Endothelial cell of umbilical vein (primary cell): ENCODE measurements around the gene KMT5B. TPM values are rescaled to one million over a fixed set of nuclear protein-coding genes. Genes with fewer than 3 reads are reported as not detected.

Source experiments
- BruUV-seq: library from RNA; stranded (reverse); fragments of 400-500 nt; replicated peaks from 2 replicates; lab custom pipeline; 2021; lab: Mats Ljungman, UMichigan
- CTCF ChIA-PET: fragments of 300-600, 350-600 bp; sonication (Branson Sonifier 250); formaldehyde crosslinking; loops from one replicate; lab custom pipeline; 2021; ENCODE audit warnings: antibody characterized with exemption, inconsistent platforms; lab: Charles Lee
- POLR2A ChIA-PET: fragments of 300-600, 350-600 bp; sonication (Branson Sonifier 250); formaldehyde crosslinking; loops from one replicate; lab custom pipeline; 2021; ENCODE audit warnings: antibody characterized with exemption, inconsistent platforms; lab: Charles Lee
- DNase-seq: peaks from one replicate; pipeline ENCODE4 v3.0.0-alpha.2; 2011; ENCODE audit warnings: low read depth, low spot score
- FAIRE-seq: peaks from 2 replicates; lab custom pipeline; 2011; peaks lifted over from hg19 to GRCh38; lab: Jason Lieb, UNC
- H2AFZ ChIP-seq: 2 replicates; pipeline ENCODE4 v1.6.0; 2012; ENCODE audit warnings: low read depth, low read length, control low read depth, inconsistent platforms
- H3K27ac ChIP-seq: 2 replicates; pipeline ENCODE4 v1.5.1; 2011; ENCODE audit warnings: low read depth, mild to moderate bottlenecking, control low read depth, low read length, moderate library complexity; ENCODE audit not compliant: insufficient read depth
- H3K27me3 ChIP-seq, 2 experiments: 2 replicates each; pipeline versions ENCODE4 v1.6.0 to v1.6.1; 2011; ENCODE audit warnings: low read length in 2 of 2, mixed read lengths in 1 of 2; ENCODE audit not compliant: control insufficient read depth in 2 of 2, insufficient read depth in 2 of 2
- H3K36me3 ChIP-seq, 2 experiments: 2 replicates in 1 of 2; 3 replicates in 1 of 2; pipeline ENCODE4 v1.5.1; 2011; ENCODE audit warnings: low read length in 2 of 2, mild to moderate bottlenecking in 1 of 2, moderate library complexity in 1 of 2; ENCODE audit not compliant: control insufficient read depth in 2 of 2, insufficient read depth in 2 of 2; ENCODE audit errors: extremely low read depth in 1 of 2
- H3K4me1 ChIP-seq: 3 replicates; pipeline ENCODE4 v1.5.1; 2011; ENCODE audit warnings: mild to moderate bottlenecking, low read length; ENCODE audit not compliant: control insufficient read depth, insufficient read depth; ENCODE audit errors: extremely low read depth
- H3K4me2 ChIP-seq: 2 replicates; pipeline ENCODE4 v1.6.1; 2011; ENCODE audit warnings: low read length, control low read depth, mixed read lengths; ENCODE audit not compliant: insufficient read depth
- H3K4me3 ChIP-seq, 3 experiments: fragments of 200-600 bp in 1 of 3; sonication (generic), shearing (Covaris generic) in 1 of 3; replicated peaks in 1 of 3; 2 replicates each; pipeline ENCODE4 v1.5.1; 2011 to 2016; ENCODE audit warnings: control low read depth in 3 of 3, low read length in 3 of 3, mild to moderate bottlenecking in 2 of 3, inconsistent platforms in 1 of 3, low read depth in 1 of 3, moderate library complexity in 1 of 3; ENCODE audit not compliant: insufficient read depth in 1 of 3
- H3K79me2 ChIP-seq: 2 replicates; pipeline ENCODE4 v1.6.0; 2012; ENCODE audit warnings: low read length, inconsistent platforms; ENCODE audit not compliant: control insufficient read depth, insufficient read depth
- H3K9ac ChIP-seq: replicated peaks from 2 replicates; pipeline ENCODE3; 2011; ENCODE audit warnings: low read length, control low read depth; ENCODE audit not compliant: insufficient read depth; ENCODE audit errors: extremely low read depth
- H3K9me1 ChIP-seq: replicated peaks from 3 replicates; pipeline ENCODE4 v1.6.0; 2011; ENCODE audit warnings: mild to moderate bottlenecking, low read length; ENCODE audit not compliant: control insufficient read depth, insufficient read depth; ENCODE audit errors: extremely low read depth
- H3K9me3 ChIP-seq: replicated peaks from 2 replicates; pipeline ENCODE4 v1.5.1; 2012; ENCODE audit warnings: low read length, inconsistent platforms; ENCODE audit not compliant: control insufficient read depth, insufficient read depth
- H4K20me1 ChIP-seq: replicated peaks from 2 replicates; pipeline ENCODE3; 2011; ENCODE audit warnings: mild to moderate bottlenecking, low read length; ENCODE audit not compliant: control insufficient read depth, insufficient read depth; ENCODE audit errors: extremely low read depth
- CTCF ChIP-seq, 2 donors: IDR thresholded peaks; 1 replicate in 1 of 2; 2 replicates in 1 of 2; pipeline ENCODE4 v1.5.1; 2011; ENCODE audit warnings: low read length in 2 of 2, mild to moderate bottlenecking in 2 of 2, moderate library complexity in 2 of 2, control low read depth in 1 of 2, inconsistent platforms in 1 of 2, low read depth in 1 of 2; ENCODE audit not compliant: insufficient read depth in 1 of 2; ENCODE audit errors: extremely low read depth in 1 of 2
- EZH2 ChIP-seq: IDR thresholded peaks from 2 replicates; pipeline ENCODE4 v1.6.1; 2012; ENCODE audit warnings: borderline replicate concordance, low read depth, mild to moderate bottlenecking, moderate library complexity, low read length, inconsistent platforms; ENCODE audit not compliant: severe bottlenecking
- FOS ChIP-seq: IDR thresholded peaks from 2 replicates; pipeline ENCODE4 v1.6.1; 2011; ENCODE audit warnings: mild to moderate bottlenecking, low read length, moderate library complexity, borderline replicate concordance; ENCODE audit not compliant: insufficient read depth
- GATA2 ChIP-seq: IDR thresholded peaks from 2 replicates; pipeline ENCODE4 v1.7.0; 2011; ENCODE audit warnings: low read depth, mild to moderate bottlenecking, moderate library complexity, mixed read lengths, low read length; ENCODE audit not compliant: insufficient read length, insufficient read depth
- JUN ChIP-seq: IDR thresholded peaks from 2 replicates; pipeline ENCODE4 v1.6.1; 2011; ENCODE audit warnings: borderline replicate concordance, low read depth; ENCODE audit not compliant: insufficient read length, insufficient read depth
- MAX ChIP-seq: IDR thresholded peaks from 2 replicates; pipeline ENCODE4 v1.6.1; 2011; ENCODE audit not compliant: insufficient read depth, insufficient read length
- MYC ChIP-seq: IDR thresholded peaks from one replicate; pipeline ENCODE4 v1.6.1; 2011; ENCODE audit warnings: mild to moderate bottlenecking, low read depth, low read length
- POLR2A ChIP-seq: IDR thresholded peaks from 2 replicates; pipeline ENCODE4 v1.6.1; 2012; ENCODE audit warnings: low read depth, mild to moderate bottlenecking, control low read depth, low read length
- POLR2AphosphoS5 ChIP-seq: IDR thresholded peaks from 2 replicates; pipeline ENCODE4 v1.6.1; 2012; ENCODE audit warnings: low read depth, mild to moderate bottlenecking, control low read depth, low read length, moderate library complexity; ENCODE audit not compliant: insufficient read depth
- dilution Hi-C: fragments of 300-500 bp; cut with MboI; formaldehyde crosslinking; loops from one replicate; pipeline ENCODE4 v1.15.0; 2019; ENCODE audit warnings: low sequenced_read_pairs; ENCODE audit not compliant: extremely low pct_ligation_motif_present
- intact Hi-C: fragments of 100-400 bp; cut with micrococcal nuclease; formaldehyde crosslinking; loops from one replicate; pipeline ENCODE4 v1.10.0; 2022
- polyA plus RNA-seq, 4 experiments: library from polyadenylated mRNA; depleted of rRNA in 3 of 4; stranded (reverse) in 3 of 4; unstranded in 1 of 4; fragments of >200 nt; gene quantifications; 2 replicates each; pipeline versions ENCODE4 v1.2.1 to v1.2.3, GENCODE V29; 2011 to 2012; ENCODE audit warnings: missing spikeins in 1 of 4
- total RNA-seq: library from RNA; stranded (reverse); gene quantifications from 2 replicates; pipeline ENCODE4 v1.2.3, GENCODE V29; 2021

KMT5B gene
- total and polyA plus RNA-seq, 2 donors (not counting 3 experiments of a cell fraction or from before 2014, with no cell fraction given) = 10.1 to 36.3 TPM

- H3K4me2 ChIP-seq = no peak overlapping the region
- dilution Hi-C loops (no loop called here), intact Hi-C loops (no loop called here)
- H4K20me1 ChIP-seq = no peaks in the 10 kb centered on the region
- ChIA-PET POLR2A (no interaction called here), CTCF (interaction anchor here (1.5 kb wide), 1 partner anchor 9 kb away, joined by 3 read pairs; no protein-coding TSS in a partner anchor)
- TF ChIP-seq FOS (no peak), MYC (no peak), GATA2 (no peak), POLR2A (no peak), POLR2AphosphoS5 (no peak), JUN (no peak), EZH2 (no peak), MAX (no peak), CTCF (IDR thresholded peaks at IDR 0.05; ENCODE audit: extremely low read depth in 1 of 2, insufficient read depth in 1 of 2, low read depth in 1 of 2, low read length in 2 of 2) (no peak)
- no peaks in the 10 kb centered on the region for H3K4me1 ChIP-seq
- no peaks in the 10 kb centered on the region for H3K36me3 ChIP-seq
- no peaks in the 10 kb centered on the region for H3K9me1 ChIP-seq
- no peak for DNase-seq
- no peak for FAIRE-seq
- H3K27ac ChIP-seq = no peak overlapping the region
- no peak overlapping the region for H3K4me3 ChIP-seq
- no TSS peak for BruUV-seq
- no peak overlapping the region for H3K9ac ChIP-seq
- no peaks in the 10 kb centered on the region for H3K9me3 ChIP-seq
- H3K79me2 ChIP-seq = no peaks in the 10 kb centered on the region
- H2AFZ ChIP-seq = no peak overlapping the region
- peaks cover 0 to 7% of the 10 kb centered on the region in 2 experiments for H3K27me3 ChIP-seq
These were observed 11.5 kb upstream of the KMT5B start for GRCh38 chr11:68224606-68225005.
